Caco-2 (cell line): Measurements from ENCODE around the gene FARSB. TPM values are rescaled to one million over a fixed set of nuclear protein-coding genes. Genes with fewer than 3 reads are reported as not detected.

ENCODE experiments used
- BruUV-seq: library from RNA; stranded (reverse); fragments of 400-500 nt; replicated peaks from 2 replicates; lab custom pipeline; 2021; lab: Mats Ljungman, UMichigan
- CTCF ChIA-PET: fragments of 300-600 bp; sonication (Branson Sonifier 250); formaldehyde crosslinking; loops from one replicate; lab custom pipeline; 2022; ENCODE audit warnings: antibody characterized with exemption; lab: Charles Lee
- POLR2A ChIA-PET: fragments of 300-600 bp; sonication (Branson Sonifier 250); formaldehyde crosslinking; loops from one replicate; lab custom pipeline; 2022; ENCODE audit warnings: antibody characterized with exemption; lab: Charles Lee
- DNase-seq, 2 experiments: peaks; one replicate each; pipeline versions ENCODE4 v3.0.0 to v3.0.0-alpha.2; 2020 to 2022
- H3K27me3 ChIP-seq: replicated peaks from 2 replicates; pipeline ENCODE4 v1.6.0; 2011; ENCODE audit warnings: low read length; ENCODE audit not compliant: control insufficient read depth, insufficient read depth
- H3K36me3 ChIP-seq: 2 replicates; pipeline ENCODE4 v1.5.1; 2011; ENCODE audit warnings: low read length; ENCODE audit not compliant: control insufficient read depth, insufficient read depth
- H3K4me1 ChIP-seq: fragments of 250-450 bp; sonication (Bioruptor Pico); 2 replicates; pipeline ENCODE4 v1.5.1; 2020; ENCODE audit warnings: mild to moderate bottlenecking
- H3K4me3 ChIP-seq: 2 replicates; pipeline ENCODE4 v1.5.1; 2011; ENCODE audit warnings: low read depth, mild to moderate bottlenecking, control low read depth, low read length
- H3K9me3 ChIP-seq: fragments of 250-450 bp; sonication (Bioruptor Pico); 2 replicates; pipeline ENCODE4 v1.5.1; 2020; ENCODE audit warnings: mild to moderate bottlenecking, moderate library complexity
- H3K27ac Mint-ChIP-seq: one replicate; pipeline ENCODE4 v1.8.0; 2022; ENCODE audit warnings: mixed read lengths; ENCODE audit not compliant: unreplicated experiment
- H3K27me3 Mint-ChIP-seq: one replicate; pipeline ENCODE4 v1.8.0; 2022; ENCODE audit warnings: mixed read lengths; ENCODE audit not compliant: insufficient read depth, unreplicated experiment
- H3K36me3 Mint-ChIP-seq: one replicate; pipeline ENCODE4 v1.8.0; 2022; ENCODE audit warnings: mild to moderate bottlenecking, mixed read lengths; ENCODE audit not compliant: insufficient read depth, unreplicated experiment
- H3K4me1 Mint-ChIP-seq: one replicate; pipeline ENCODE4 v1.8.0; 2022; ENCODE audit warnings: low read depth, mixed read lengths; ENCODE audit not compliant: unreplicated experiment
- H3K4me3 Mint-ChIP-seq: one replicate; pipeline ENCODE4 v1.8.0; 2022; ENCODE audit warnings: mild to moderate bottlenecking, moderate library complexity, mixed read lengths; ENCODE audit not compliant: unreplicated experiment
- H3K9me3 Mint-ChIP-seq: one replicate; pipeline ENCODE4 v1.8.0; 2022; ENCODE audit warnings: mixed read lengths; ENCODE audit not compliant: unreplicated experiment
- intact Hi-C: fragments of 100-400 bp; cut with micrococcal nuclease; formaldehyde crosslinking; loops from one replicate; pipeline ENCODE4 v1.10.0; 2022; ENCODE audit not compliant: unreplicated experiment
- total RNA-seq: library from RNA; stranded (reverse); gene quantifications from 2 replicates; pipeline ENCODE4 v1.2.3, GENCODE V29; 2022
- TF ChIP-seq, protein P1 (sequence below), 2 experiments: fragments of 200-600 bp in 1 of 2; IDR thresholded peaks; 1 replicate in 1 of 2; 2 replicates in 1 of 2; pipeline versions ENCODE4 v1.5.1 to v1.8.0; 2011 to 2022; ENCODE audit warnings: antibody characterized with exemption in 1 of 2, control low read depth in 1 of 2, inconsistent platforms in 1 of 2, low read depth in 1 of 2, low read length in 1 of 2, mild to moderate bottlenecking in 1 of 2, moderate library complexity in 1 of 2; ENCODE audit not compliant: insufficient read depth in 1 of 2, severe bottlenecking in 1 of 2, unreplicated experiment in 1 of 2

Gene FARSB
- total RNA-seq, 1 experiment from 2014 or later, result 48.9 TPM

DNA sequence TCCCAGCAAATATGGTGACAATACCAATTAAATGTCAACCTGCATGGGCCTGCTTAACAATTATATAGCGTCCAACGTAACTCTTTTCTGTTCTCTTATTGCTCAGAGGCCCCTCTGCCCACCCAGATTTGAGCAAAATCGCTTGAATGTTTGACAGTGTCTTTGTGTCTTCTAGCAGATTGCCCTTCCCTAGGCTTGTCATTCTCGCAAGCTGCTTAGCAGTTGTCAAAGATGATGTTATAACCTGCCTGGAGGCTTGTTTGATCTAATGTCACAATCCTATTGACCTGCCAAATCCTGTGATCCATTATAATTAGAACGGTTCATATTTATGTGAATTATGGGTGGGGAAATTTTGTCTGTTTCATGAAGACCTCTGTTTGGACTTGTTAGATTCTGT, 108.8 kb downstream of the FARSB start:
- H3K9me3 ChIP-seq, result no peaks in the 10 kb centered on the region
- no peaks in the 10 kb centered on the region for H3K4me1 ChIP-seq
- ChIA-PET CTCF (no interaction called here), POLR2A (no interaction called here)
- no peaks in the 10 kb centered on the region for H3K27me3 ChIP-seq
- no peaks in the 10 kb centered on the region for H3K4me1 Mint-ChIP-seq
- no peak for DNase-seq
- H3K36me3 ChIP-seq, result no peaks in the 10 kb centered on the region
- no peaks in the 10 kb centered on the region for H3K36me3 Mint-ChIP-seq
- no peak overlapping the region for H3K27ac Mint-ChIP-seq
- H3K9me3 Mint-ChIP-seq, result no peaks in the 10 kb centered on the region
- TF ChIP-seq, protein P1, sequence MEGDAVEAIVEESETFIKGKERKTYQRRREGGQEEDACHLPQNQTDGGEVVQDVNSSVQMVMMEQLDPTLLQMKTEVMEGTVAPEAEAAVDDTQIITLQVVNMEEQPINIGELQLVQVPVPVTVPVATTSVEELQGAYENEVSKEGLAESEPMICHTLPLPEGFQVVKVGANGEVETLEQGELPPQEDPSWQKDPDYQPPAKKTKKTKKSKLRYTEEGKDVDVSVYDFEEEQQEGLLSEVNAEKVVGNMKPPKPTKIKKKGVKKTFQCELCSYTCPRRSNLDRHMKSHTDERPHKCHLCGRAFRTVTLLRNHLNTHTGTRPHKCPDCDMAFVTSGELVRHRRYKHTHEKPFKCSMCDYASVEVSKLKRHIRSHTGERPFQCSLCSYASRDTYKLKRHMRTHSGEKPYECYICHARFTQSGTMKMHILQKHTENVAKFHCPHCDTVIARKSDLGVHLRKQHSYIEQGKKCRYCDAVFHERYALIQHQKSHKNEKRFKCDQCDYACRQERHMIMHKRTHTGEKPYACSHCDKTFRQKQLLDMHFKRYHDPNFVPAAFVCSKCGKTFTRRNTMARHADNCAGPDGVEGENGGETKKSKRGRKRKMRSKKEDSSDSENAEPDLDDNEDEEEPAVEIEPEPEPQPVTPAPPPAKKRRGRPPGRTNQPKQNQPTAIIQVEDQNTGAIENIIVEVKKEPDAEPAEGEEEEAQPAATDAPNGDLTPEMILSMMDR (IDR thresholded peaks at IDR 0.05; ENCODE audit: insufficient read depth in 1 of 2, low read depth in 1 of 2, low read length in 1 of 2, severe bottlenecking in 1 of 2, unreplicated experiment in 1 of 2), result no peak
- H3K4me3 Mint-ChIP-seq, result no peak overlapping the region
- no TSS peak for BruUV-seq
- peaks cover 15% of the 10 kb centered on the region for H3K27me3 Mint-ChIP-seq
- no peak overlapping the region for H3K4me3 ChIP-seq
- intact Hi-C loops, result no loop called here

DNA sequence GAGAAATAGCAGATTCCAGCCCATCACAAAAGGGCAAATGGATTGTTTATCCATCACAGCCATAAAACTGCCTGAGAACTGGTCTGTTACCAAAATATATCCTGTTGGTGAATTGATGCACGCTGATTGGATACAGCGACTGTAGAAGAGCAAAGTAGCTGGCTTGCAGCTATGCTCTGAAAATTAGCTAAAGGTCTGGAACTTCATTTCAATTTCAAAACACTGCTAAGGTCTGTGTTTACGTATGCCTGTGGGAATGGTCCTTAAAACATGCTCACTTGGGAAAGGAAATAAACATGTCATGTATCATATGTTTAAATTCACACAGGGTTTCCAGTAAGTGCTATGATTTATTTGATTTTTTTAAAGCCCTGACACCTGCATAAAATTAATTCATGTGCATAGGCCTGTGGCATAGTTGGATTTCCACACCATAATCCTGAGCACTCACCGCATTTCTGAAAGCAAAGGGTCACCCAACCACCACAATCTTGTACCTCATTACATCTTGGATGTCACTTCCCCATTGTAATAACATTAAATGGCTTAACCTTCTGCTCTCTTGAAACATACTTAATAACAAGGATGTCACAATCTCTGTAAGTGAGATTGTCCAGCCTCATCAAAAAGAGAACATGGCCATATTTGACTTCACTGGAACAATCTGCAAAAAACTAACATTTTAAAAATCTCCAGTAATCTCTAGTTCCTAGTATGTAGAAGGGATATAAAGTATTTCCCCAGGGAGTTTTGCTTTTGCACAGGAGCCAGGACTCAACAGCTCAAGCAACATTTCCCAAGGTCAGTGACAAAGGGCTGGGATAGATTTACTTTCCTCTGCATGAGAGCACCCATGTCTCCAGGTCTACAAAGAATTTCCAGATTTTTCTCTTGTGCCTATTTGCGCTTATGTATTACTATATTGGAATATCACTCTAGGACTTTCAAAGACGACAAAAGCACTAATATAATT, 109.8 kb downstream of the FARSB start:
- Mint-ChIP-seq H3K36me3 (no peaks in the 10 kb centered on the region), H3K4me1 (no peaks in the 10 kb centered on the region), H3K27ac (no peak overlapping the region), H3K4me3 (no peak overlapping the region), H3K27me3 (peaks cover 15% of the 10 kb centered on the region), H3K9me3 (no peaks in the 10 kb centered on the region)
- Histone ChIP-seq H3K4me3 (no peak overlapping the region), H3K9me3 (no peaks in the 10 kb centered on the region), H3K36me3 (no peaks in the 10 kb centered on the region), H3K4me1 (no peaks in the 10 kb centered on the region), H3K27me3 (no peaks in the 10 kb centered on the region)
- no peak for DNase-seq
- BruUV-seq, result no TSS peak
- ChIA-PET CTCF (interaction anchor here (0.6 kb wide), 1 partner anchor 68 kb away, joined by 3 read pairs; no protein-coding TSS in a partner anchor), POLR2A (interaction anchor here (0.5 kb wide), 1 partner anchor 96 kb away, joined by 4 read pairs; no protein-coding TSS in a partner anchor)
- TF ChIP-seq, protein P1 (IDR thresholded peaks at IDR 0.05; ENCODE audit: insufficient read depth in 1 of 2, low read depth in 1 of 2, low read length in 1 of 2, severe bottlenecking in 1 of 2, unreplicated experiment in 1 of 2), result no peak
- intact Hi-C loops, result no loop called here

DNA sequence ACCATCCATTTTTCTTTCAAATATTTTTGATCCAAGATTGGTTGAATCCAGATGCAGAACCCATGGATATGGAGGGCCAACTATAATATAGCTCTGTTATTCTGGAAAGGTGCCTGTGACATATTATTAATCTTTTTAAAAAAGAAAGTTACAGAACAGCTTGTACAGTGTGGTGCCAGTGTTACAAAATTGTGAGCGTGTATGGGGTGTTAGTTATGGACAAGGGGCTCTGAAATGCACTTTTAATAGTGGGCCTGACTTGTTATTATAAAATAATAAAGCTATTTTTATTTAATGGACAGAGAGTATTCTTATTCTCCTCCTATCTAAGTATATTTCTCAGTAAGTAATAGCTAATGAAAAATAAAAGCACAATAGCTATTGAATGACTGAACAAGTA, 111.2 kb downstream of the FARSB start:
- Histone ChIP-seq H3K4me3 (no peak overlapping the region), H3K27me3 (no peaks in the 10 kb centered on the region), H3K9me3 (no peaks in the 10 kb centered on the region), H3K4me1 (no peaks in the 10 kb centered on the region), H3K36me3 (no peaks in the 10 kb centered on the region)
- intact Hi-C loops, result no loop called here
- POLR2A ChIA-PET, result no interaction called here
- TF ChIP-seq, protein P1 (IDR thresholded peaks at IDR 0.05; ENCODE audit: insufficient read depth in 1 of 2, low read depth in 1 of 2, low read length in 1 of 2, severe bottlenecking in 1 of 2, unreplicated experiment in 1 of 2), result no peak
- no TSS peak for BruUV-seq
- DNase-seq, result no peak
- no peaks in the 10 kb centered on the region for H3K9me3 Mint-ChIP-seq
- H3K4me3 Mint-ChIP-seq, result no peak overlapping the region
- H3K27ac Mint-ChIP-seq, result no peak overlapping the region
- no peaks in the 10 kb centered on the region for H3K36me3 Mint-ChIP-seq
- peaks cover 12% of the 10 kb centered on the region for H3K27me3 Mint-ChIP-seq
- CTCF ChIA-PET, result no interaction called here
- no peaks in the 10 kb centered on the region for H3K4me1 Mint-ChIP-seq
